DND-41 (cell line): Measurements from ENCODE around the gene IFRD2.

Experiments used
- ATAC-seq: fragments of 200-7000 bp; cut with Tn5 transposase; 3 replicates; pipeline ENCODE4 v1.9.1; 2021; ENCODE audit warnings: low read depth; ENCODE audit not compliant: insufficient read depth
- DNase-seq: peaks from one replicate; pipeline ENCODE4 v3.0.0-alpha.2; 2020
- H2AFZ ChIP-seq: 2 replicates; pipeline ENCODE4 v1.6.0; 2012; ENCODE audit warnings: low read depth, low read length
- H3K27ac ChIP-seq: 2 replicates; pipeline ENCODE4 v1.5.1; 2012; ENCODE audit warnings: low read length, inconsistent platforms
- H3K27me3 ChIP-seq: fragments of 200-600 bp; sonication (generic); 2 replicates; pipeline ENCODE4 v1.6.0; 2012; ENCODE audit warnings: low read length, mild to moderate bottlenecking, inconsistent platforms; ENCODE audit not compliant: insufficient read depth, poor library complexity
- H3K36me3 ChIP-seq: 2 replicates; pipeline ENCODE4 v1.5.1; 2012; ENCODE audit warnings: low read length, inconsistent platforms; ENCODE audit not compliant: insufficient read depth
- H3K4me1 ChIP-seq: 2 replicates; pipeline ENCODE4 v1.5.1; 2012; ENCODE audit warnings: mild to moderate bottlenecking, low read length; ENCODE audit not compliant: insufficient read depth
- H3K4me2 ChIP-seq: 2 replicates; pipeline ENCODE4 v1.6.0; 2012; ENCODE audit warnings: mild to moderate bottlenecking, moderate library complexity, low read length, inconsistent platforms; ENCODE audit not compliant: insufficient read depth
- H3K4me3 ChIP-seq, 2 experiments: fragments of 200-600 bp in 1 of 2; shearing (Covaris generic) in 1 of 2; 2 replicates each; pipeline ENCODE4 v1.5.1; 2012 to 2016; ENCODE audit warnings: inconsistent platforms in 2 of 2, low read length in 2 of 2, mild to moderate bottlenecking in 2 of 2, low read depth in 1 of 2, moderate library complexity in 1 of 2
- H3K79me2 ChIP-seq: 2 replicates; pipeline ENCODE4 v1.6.0; 2012; ENCODE audit warnings: low read length, inconsistent platforms; ENCODE audit not compliant: insufficient read depth
- H3K9ac ChIP-seq: 2 replicates; pipeline ENCODE4 v1.6.0; 2012; ENCODE audit warnings: low read depth, mild to moderate bottlenecking, inconsistent platforms, low read length, moderate library complexity
- H3K9me3 ChIP-seq: 2 replicates; pipeline ENCODE4 v1.5.1; 2012; ENCODE audit warnings: low read length, moderate library complexity, mild to moderate bottlenecking, inconsistent platforms; ENCODE audit not compliant: insufficient read depth, severe bottlenecking
- H4K20me1 ChIP-seq: 2 replicates; pipeline ENCODE4 v1.6.0; 2012; ENCODE audit warnings: low read length; ENCODE audit not compliant: insufficient read depth
- EZH2 ChIP-seq: IDR thresholded peaks from 3 replicates; pipeline ENCODE4 v1.6.1; 2012; ENCODE audit warnings: borderline replicate concordance, low read depth, mild to moderate bottlenecking, moderate library complexity, low read length, inconsistent platforms; ENCODE audit not compliant: severe bottlenecking
- TF ChIP-seq, protein P1 (sequence below): IDR thresholded peaks from 2 replicates; pipeline ENCODE4 v1.5.1; 2012; ENCODE audit warnings: borderline replicate concordance, low read length, moderate library complexity, mild to moderate bottlenecking; ENCODE audit not compliant: poor library complexity, severe bottlenecking; ENCODE audit errors: extremely low read depth

IFRD2 gene

DNA sequence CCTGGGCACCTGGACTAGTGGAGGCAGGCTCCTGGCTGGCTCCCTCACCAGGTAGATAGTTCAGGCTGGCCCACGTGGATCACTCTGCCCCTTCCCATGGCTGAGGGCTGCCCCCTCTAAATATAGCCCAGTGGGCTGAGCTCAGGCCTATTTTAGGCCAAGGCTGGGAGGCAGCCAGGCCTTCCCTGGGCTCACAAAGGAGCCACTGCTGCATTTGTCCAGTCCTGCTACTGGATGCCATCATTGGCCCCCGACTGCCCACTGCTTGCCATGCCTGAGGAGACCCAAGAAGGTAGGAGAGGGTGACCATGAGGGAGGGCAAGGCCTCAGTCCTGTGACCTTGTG, 13.4 kb downstream of the IFRD2 start, which contains the start of gene LSMEM2:
TSS of gene LSMEM2 (plus strand) at position 208 of the 345 bp plus-strand sequence. CDS start at position 235, 27 bp downstream.
- no peak for DNase-seq
- Histone ChIP-seq H3K4me1 (no peaks in the 10 kb centered on the region), H3K79me2 (no peaks in the 10 kb centered on the region), H3K9me3 (no peaks in the 10 kb centered on the region), H3K4me3 (no peak within 1 kb of the TSS), H3K36me3 (no peaks in the 10 kb centered on the region), H3K27ac (no peak within 1 kb of the TSS), H3K9ac (no peak within 1 kb of the TSS), H3K4me2 (no peak within 1 kb of the TSS), H3K27me3 (peaks cover 24% of the 10 kb centered on the region), H4K20me1 (no peaks in the 10 kb centered on the region), H2AFZ (no peak within 1 kb of the TSS)
- TF ChIP-seq, protein P1, sequence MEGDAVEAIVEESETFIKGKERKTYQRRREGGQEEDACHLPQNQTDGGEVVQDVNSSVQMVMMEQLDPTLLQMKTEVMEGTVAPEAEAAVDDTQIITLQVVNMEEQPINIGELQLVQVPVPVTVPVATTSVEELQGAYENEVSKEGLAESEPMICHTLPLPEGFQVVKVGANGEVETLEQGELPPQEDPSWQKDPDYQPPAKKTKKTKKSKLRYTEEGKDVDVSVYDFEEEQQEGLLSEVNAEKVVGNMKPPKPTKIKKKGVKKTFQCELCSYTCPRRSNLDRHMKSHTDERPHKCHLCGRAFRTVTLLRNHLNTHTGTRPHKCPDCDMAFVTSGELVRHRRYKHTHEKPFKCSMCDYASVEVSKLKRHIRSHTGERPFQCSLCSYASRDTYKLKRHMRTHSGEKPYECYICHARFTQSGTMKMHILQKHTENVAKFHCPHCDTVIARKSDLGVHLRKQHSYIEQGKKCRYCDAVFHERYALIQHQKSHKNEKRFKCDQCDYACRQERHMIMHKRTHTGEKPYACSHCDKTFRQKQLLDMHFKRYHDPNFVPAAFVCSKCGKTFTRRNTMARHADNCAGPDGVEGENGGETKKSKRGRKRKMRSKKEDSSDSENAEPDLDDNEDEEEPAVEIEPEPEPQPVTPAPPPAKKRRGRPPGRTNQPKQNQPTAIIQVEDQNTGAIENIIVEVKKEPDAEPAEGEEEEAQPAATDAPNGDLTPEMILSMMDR = no peak
- ATAC-seq = no peak

DNA sequence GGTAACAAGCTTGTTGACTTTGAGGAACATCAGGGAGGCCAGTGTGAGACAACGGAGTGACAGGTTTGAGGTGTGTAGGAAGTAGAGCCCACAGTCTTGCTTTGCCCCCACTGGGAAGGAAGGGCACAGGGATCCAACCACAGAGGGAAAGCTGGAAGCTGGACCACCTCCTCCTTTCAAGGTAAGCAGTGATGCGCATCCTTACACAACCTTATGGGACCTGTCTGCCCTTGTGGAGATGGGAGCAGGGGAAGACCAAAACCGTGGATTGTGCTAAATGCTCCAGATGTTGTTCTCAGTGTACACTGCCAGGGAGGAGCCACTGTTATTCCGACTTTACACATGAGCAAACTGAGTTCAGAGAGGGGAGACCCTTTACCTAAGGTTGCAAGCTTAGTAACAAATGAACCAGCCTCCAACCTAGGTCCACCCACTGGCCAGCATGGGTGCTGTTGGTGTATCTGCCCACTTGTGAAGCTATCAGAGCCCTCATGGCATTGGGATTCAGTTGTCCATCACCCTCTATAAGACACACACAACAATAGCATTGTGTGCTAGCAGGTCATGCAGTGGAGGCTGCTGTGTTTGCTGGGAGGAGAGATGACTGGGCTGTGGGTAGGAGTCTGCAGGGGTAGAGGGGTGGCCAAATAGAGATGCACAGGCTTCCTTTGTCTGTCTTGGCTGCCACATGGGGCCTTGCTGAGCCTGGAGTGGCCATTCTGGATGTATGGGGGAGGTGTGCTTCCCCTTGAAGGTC, 13.9 kb downstream of the IFRD2 start:
- Histone ChIP-seq H3K36me3 (no peaks in the 10 kb centered on the region), H3K9ac (no peak overlapping the region), H3K4me3 (no peak overlapping the region), H3K79me2 (no peaks in the 10 kb centered on the region), H2AFZ (no peak overlapping the region), H4K20me1 (no peaks in the 10 kb centered on the region), H3K4me1 (peaks cover under 1% of the 10 kb centered on the region; the same call in 1 of the 2 replicates), H3K9me3 (no peaks in the 10 kb centered on the region), H3K27me3 (peaks cover 24% of the 10 kb centered on the region), H3K27ac (no peak overlapping the region), H3K4me2 (no peak overlapping the region)
- TF ChIP-seq EZH2 = no peak
- TF ChIP-seq, protein P1 = no peak
- DNase-seq = no peak
- no peak for ATAC-seq

DNA sequence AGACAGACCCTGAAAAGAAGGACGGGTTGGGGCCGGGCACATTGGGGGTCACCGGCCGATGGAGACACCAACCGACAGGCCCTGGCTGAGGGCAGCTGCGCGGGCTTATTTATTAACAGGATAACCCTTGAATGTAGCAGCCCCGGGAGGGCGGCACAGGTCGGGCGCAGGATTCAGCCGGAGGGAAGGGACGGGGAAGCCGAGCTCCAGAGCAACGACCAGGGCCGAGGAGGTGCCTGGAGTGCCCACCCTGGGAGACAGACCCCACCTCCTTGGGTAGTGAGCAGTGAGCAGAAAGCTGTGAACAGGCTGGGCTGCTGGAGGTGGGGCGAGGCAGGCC, 15.5 kb downstream of the IFRD2 start:
- Histone ChIP-seq H3K27me3 (peaks cover 24% of the 10 kb centered on the region), H3K9me3 (no peaks in the 10 kb centered on the region), H3K4me2 (no peak overlapping the region), H3K9ac (no peak overlapping the region), H4K20me1 (no peaks in the 10 kb centered on the region), H3K4me3 (no peak overlapping the region), H3K27ac (no peak overlapping the region), H3K4me1 (peaks cover 8% of the 10 kb centered on the region), H3K79me2 (no peaks in the 10 kb centered on the region), H3K36me3 (no peaks in the 10 kb centered on the region), H2AFZ (no peak overlapping the region)
- TF ChIP-seq, protein P1 = no peak
- TF ChIP-seq EZH2 = no peak
- ATAC-seq (no peak), DNase-seq (no peak)
